ENCODE data around the gene TVP23B. TPM values are rescaled to one million over a fixed set of nuclear protein-coding genes. Genes with fewer than 3 reads are reported as not detected.
"Not testable (repeated sequence)": the region's sequence is repeated elsewhere in the genome, so short reads cannot be mapped to it uniquely, and the experiment has no call there.

The TVP23B gene
- 35.0 TPM for total RNA-seq

GRCh38 chr17:18780991-18781718 is at the start of gene TVP23B:
Gene TVP23B (plus strand): TSS chr17:18781183. CDS start chr17:18781294, 111 bp downstream.
- peak; percentile 98 for DNase-seq

- not testable (repeated sequence) for DNase-seq
These were observed 48.5 kb upstream of the TVP23B start for GRCh38 chr17:18732438-18732837.

- DNase-seq: not testable (repeated sequence)
These were observed 47.6 kb upstream of the TVP23B start for GRCh38 chr17:18733350-18733749.

- not testable (repeated sequence) for DNase-seq
These were observed 41.2 kb upstream of the TVP23B start for GRCh38 chr17:18739616-18740391.

- DNase-seq: not testable (repeated sequence)
These were observed 39.8 kb upstream of the TVP23B start for GRCh38 chr17:18741228-18741627.

- not testable (repeated sequence) for DNase-seq
These were observed 37.1 kb upstream of the TVP23B start, which contains the start of gene FBXW10 for GRCh38 chr17:18743699-18744421. Gene FBXW10 (plus strand): TSS chr17:18744054. CDS start chr17:18744245, 191 bp downstream.

- not testable (repeated sequence) for DNase-seq
These were observed 36.3 kb upstream of the TVP23B start for GRCh38 chr17:18744726-18745125.

GRCh38 chr17:18746551-18746950 is 34.4 kb upstream of the TVP23B start:
- DNase-seq: peak; percentile 15

- DNase-seq: peak; percentile 27
These were observed 33.5 kb upstream of the TVP23B start for GRCh38 chr17:18747501-18747900.

- DNase-seq: not testable (repeated sequence)
These were observed 30.7 kb upstream of the TVP23B start for GRCh38 chr17:18750242-18750641.

- DNase-seq: not testable (repeated sequence)
These were observed 27.1 kb upstream of the TVP23B start for GRCh38 chr17:18753829-18754409.

GRCh38 chr17:18755969-18756368 is 25.0 kb upstream of the TVP23B start:
- DNase-seq: not testable (repeated sequence)

GRCh38 chr17:18757368-18758044 is 23.5 kb upstream of the TVP23B start:
- not testable (repeated sequence) for DNase-seq

GRCh38 chr17:18758344-18758743 is 22.6 kb upstream of the TVP23B start:
- DNase-seq: not testable (repeated sequence)

GRCh38 chr17:18760221-18760620 is 20.8 kb upstream of the TVP23B start:
- DNase-seq: not testable (repeated sequence)

GRCh38 chr17:18770572-18770971 is 10.4 kb upstream of the TVP23B start:
- DNase-seq: not testable (repeated sequence)

- peak; percentile 8 for DNase-seq
These were observed 9.9 kb upstream of the TVP23B start for GRCh38 chr17:18771066-18771465.

GRCh38 chr17:18772471-18772870 is 8.5 kb upstream of the TVP23B start:
- DNase-seq: peak; percentile 5

- DNase-seq: not testable (repeated sequence)
These were observed 822 bp downstream of the TVP23B start for GRCh38 chr17:18781805-18782204.

- not testable (repeated sequence) for DNase-seq
These were observed 5.0 kb downstream of the TVP23B start for GRCh38 chr17:18785933-18786332.

GRCh38 chr17:18786890-18787289 is 5.9 kb downstream of the TVP23B start:
- not testable (repeated sequence) for DNase-seq

Data from tongue (tissue), 2 donors.